GM12865 (cell line): Measurements from ENCODE around the gene CEACAM3.

Experiments used
- DNase-seq: peaks from one replicate; pipeline ENCODE4 v3.0.0; 2010; ENCODE audit warnings: low read depth
- H3K4me3 ChIP-seq: 2 replicates; pipeline ENCODE4 v1.5.1; 2011; ENCODE audit warnings: mild to moderate bottlenecking, low read depth, low read length, control low read depth
- CTCF ChIP-seq: IDR thresholded peaks from 2 replicates; pipeline ENCODE4 v1.5.1; 2011; ENCODE audit warnings: low read length, control low read depth, low read depth, inconsistent platforms; ENCODE audit not compliant: insufficient read depth; ENCODE audit errors: missing control alignments

CEACAM3 gene

GRCh38 chr19:41844601-41845000 lies 48.2 kb downstream of the CEACAM3 start, which contains the start of gene LYPD4:
Gene LYPD4, minus strand, starts transcription at chr19:41844683. Its CDS starts 5,398 bp downstream, at chr19:41839285.
- H3K4me3 ChIP-seq: no peak within 1 kb of the TSS
- peak; percentile 7 for DNase-seq
- no peak for TF ChIP-seq CTCF

GRCh38 chr19:41845001-41845050 lies 48.4 kb downstream of the CEACAM3 start, which contains the start of gene DMRTC2:
Gene DMRTC2, plus strand, starts transcription at chr19:41845042. Its CDS starts 2,387 bp downstream, at chr19:41847429.
- no peak within 1 kb of the TSS for H3K4me3 ChIP-seq
- no peak for TF ChIP-seq CTCF
- no peak for DNase-seq

GRCh38 chr19:41845051-41845590 lies 48.7 kb downstream of the CEACAM3 start:
- TF ChIP-seq CTCF: no peak
- no peak overlapping the region for H3K4me3 ChIP-seq
- DNase-seq: no peak

- H3K4me3 ChIP-seq: no peak overlapping the region
- no peak for TF ChIP-seq CTCF
- no peak for DNase-seq
Measured at GRCh38 chr19:41847351-41848105, 51.1 kb downstream of the CEACAM3 start.

- no peak for TF ChIP-seq CTCF
- no peak for DNase-seq
- no peak overlapping the region for H3K4me3 ChIP-seq
Measured at GRCh38 chr19:41848666-41849065, 52.3 kb downstream of the CEACAM3 start.

GRCh38 chr19:41849067-41849466 lies 52.7 kb downstream of the CEACAM3 start:
- H3K4me3 ChIP-seq: no peak overlapping the region
- TF ChIP-seq CTCF: no peak
- DNase-seq: no peak

- H3K4me3 ChIP-seq: no peak overlapping the region
- TF ChIP-seq CTCF: no peak
- no peak for DNase-seq
Measured at GRCh38 chr19:41850381-41850780, 54.0 kb downstream of the CEACAM3 start.
